ENCODE results near the gene BCO1.

- TF ChIP-seq CTCF (conservative IDR thresholded peaks at IDR 0.05; ENCODE audit: low read length) (no peak), EZH2phosphoT487 (IDR thresholded peaks at IDR 0.05; ENCODE audit: borderline replicate concordance, low read depth, low read length) (no peak)
Measured at GRCh38 chr16:81327011-81327410, 88.5 kb downstream of the BCO1 start.
